Heart left ventricle (tissue), 16 donors: ENCODE results near the gene SULT4A1. TPM values are rescaled to one million over a fixed set of nuclear protein-coding genes. Genes with fewer than 3 reads are reported as not detected.

ENCODE experiments used
- ATAC-seq, 4 donors: fragments of 200-7000 bp; cut with Tn5 transposase; one replicate each; pipeline ENCODE4 v1.9.1; 2020 to 2022; ENCODE audit warnings: moderate library complexity in 4 of 4, mild to moderate bottlenecking in 3 of 4, moderate number of reproducible peaks in 1 of 4
- DNase-seq, 5 donors: peaks; one replicate each; pipeline ENCODE4 v3.0.0-alpha.2; 2020
- H3K27ac ChIP-seq, 12 donors: fragments of 200-600 bp; sonication (generic) in 4 of 12; one replicate each; pipeline versions ENCODE4 v1.5.0 to v1.8.0; 2016 to 2022; ENCODE audit warnings: mild to moderate bottlenecking in 2 of 12
- H3K27me3 ChIP-seq, 9 donors: fragments of 200-600 bp; sonication (generic) in 2 of 9; one replicate each; pipeline versions ENCODE4 v1.5.1 to v1.8.0; 2016 to 2022; ENCODE audit warnings: mild to moderate bottlenecking in 3 of 9
- H3K36me3 ChIP-seq, 9 donors: fragments of 200-600 bp; sonication (generic) in 2 of 9; one replicate each; pipeline versions ENCODE4 v1.5.0 to v1.8.0; 2018 to 2022; ENCODE audit warnings: mild to moderate bottlenecking in 2 of 9
- H3K4me1 ChIP-seq, 12 donors: fragments of 200-600 bp; sonication (generic) in 4 of 12; one replicate each; pipeline versions ENCODE4 v1.5.0 to v1.8.0; 2016 to 2022; ENCODE audit warnings: mild to moderate bottlenecking in 3 of 12
- H3K4me3 ChIP-seq, 12 donors: fragments of 200-600 bp; sonication (generic) in 4 of 12; one replicate each; pipeline versions ENCODE4 v1.5.0 to v1.8.0; 2017 to 2022; ENCODE audit warnings: mild to moderate bottlenecking in 9 of 12, moderate library complexity in 4 of 12
- H3K9me3 ChIP-seq, 12 donors: fragments of 200-600 bp; sonication (generic) in 4 of 12; one replicate each; pipeline versions ENCODE4 v1.5.0 to v1.8.0; 2016 to 2022; ENCODE audit warnings: mild to moderate bottlenecking in 1 of 12
- CTCF ChIP-seq, 12 donors: fragments of 200-600 bp; sonication (generic) in 4 of 12; IDR thresholded peaks; one replicate each; pipeline versions ENCODE4 v1.5.0 to v1.8.0; 2018 to 2022; ENCODE audit warnings: antibody characterized with exemption in 12 of 12, mild to moderate bottlenecking in 5 of 12
- POLR2A ChIP-seq, 2 donors: fragments of 450-650 bp; IDR thresholded peaks; one replicate each; pipeline ENCODE4 v1.6.1; 2017; ENCODE audit warnings: antibody characterized with exemption in 2 of 2, mild to moderate bottlenecking in 2 of 2, moderate library complexity in 2 of 2
- WGBS, 4 donors: extraction: QIAGEN DNeasy Blood & Tissue Kit in 2 of 4; methylation state at CpG; one replicate each; pipeline versions ENCODE4 v1.1.5 to v1.1.7; 2013 to 2018; 5-methylcytosine and 5-hydroxymethylcytosine counted together
- intact Hi-C, 10 donors: fragments of 100-400 bp; cut with DNase I; formaldehyde crosslinking; loops; one replicate each; pipeline versions ENCODE4 v1.11.1 to v1.14.2; 2022
- polyA plus RNA-seq, 2 donors: library from polyadenylated mRNA; stranded (reverse); fragments of 200-250 nt; gene quantifications; one replicate each; pipeline ENCODE4 v1.2.3, GENCODE V29; 2013
- total RNA-seq, 9 donors: library from RNA; depleted of rRNA in 2 of 9; stranded (reverse); fragments of >200 nt in 2 of 9; fragmentation: NEBNext Ultra II Directional in 3 of 9; extraction: Animal tissue kit (Norgen Biotek cat#: 25700) in 3 of 9; gene quantifications; one replicate each; pipeline versions ENCODE4 v1.1.0 to v1.2.4, GENCODE V29; 2016 to 2023
- donor health status: ischemic (EF 13 %, LVEDD 7.1; RV severe dilation, severe dysfunction).
- donor health status: healthy with polysubstance abuse.
- donor health status: DM: no; HTN: yes; CAD: no.
- donor health status: DM: no; HTN: no; CAD: no.
- donor health status: ischemic (EF 25% LVEDD 6.9; RV normal size, moderate dysfunction).
- donor health status: ischemic (EF 25% LVEDD 5.7; RV mildly dilated, moderate dysfunction).
- donor health status: healthy.
- donor health status: DM: yes; HTN: yes; CAD: no.
- donor health status: ischemic (EF 35%, LVEDD 5.7; RV mildly dilated, moderate dysfunction).
- donor health status: nonischemic (EF 11% LVEDD 7.7; RV severe dilation, severe dysfunction).
- donor health status: DM: yes; HTN: yes; CAD: no.
- donor health status: PGD.
- donor health status: ischemic (EF 29% LVEDD 5.4; RV normal size, mild dysfunction).
- donor health status: nonischemic (EF 23%, LVEDD 6.1; RV moderate dilation, normal function).

Gene SULT4A1
- total and polyA plus RNA-seq, 11 donors = 0.07 to 0.92 (median 0.21) TPM; not detected in 6

GRCh38 chr22:43821606-43822425 lies 40.5 kb downstream of the SULT4A1 start:
- H3K4me1 ChIP-seq = no peaks in the 10 kb centered on the region
- DNase-seq = no peak
- H3K9me3 ChIP-seq = no peaks in the 10 kb centered on the region
- intact Hi-C loops = loop anchor here in 4 of 10 donors (10.0 kb wide), 3 partner anchors 427 to 587 kb away; no protein-coding TSS in a partner anchor
- TF ChIP-seq CTCF (IDR thresholded peaks at IDR 0.05) = no peak
- TF ChIP-seq POLR2A (IDR thresholded peaks at IDR 0.05) = no peak
- 65 to 75% (median 69%) methylated on average over 22 of the region's 22 CpGs for WGBS, 4 donors
- peaks cover 0 to 33% (median 0%) of the 10 kb centered on the region in 9 donors for H3K27me3 ChIP-seq
- H3K27ac ChIP-seq = no peak overlapping the region
- no peak overlapping the region for H3K4me3 ChIP-seq
- no peak for ATAC-seq
- no peaks in the 10 kb centered on the region for H3K36me3 ChIP-seq

GRCh38 chr22:43820651-43821305 lies 41.5 kb downstream of the SULT4A1 start:
- 68 to 72% (median 69%) methylated on average over 18 of the region's 18 CpGs for WGBS, 4 donors
- peaks cover 0 to 33% (median 0%) of the 10 kb centered on the region in 9 donors for H3K27me3 ChIP-seq
- H3K4me3 ChIP-seq = no peak overlapping the region
- TF ChIP-seq CTCF (IDR thresholded peaks at IDR 0.05) = no peak
- no peak for TF ChIP-seq POLR2A (IDR thresholded peaks at IDR 0.05)
- H3K27ac ChIP-seq = no peak overlapping the region
- intact Hi-C loops = loop anchor here in 4 of 10 donors (10.0 kb wide), 3 partner anchors 426 to 586 kb away; no protein-coding TSS in a partner anchor
- DNase-seq (peak in 2 of 5 donors; percentile 6 to 40), ATAC-seq (no peak)
- no peaks in the 10 kb centered on the region for H3K4me1 ChIP-seq
- no peaks in the 10 kb centered on the region for H3K36me3 ChIP-seq
- H3K9me3 ChIP-seq = no peaks in the 10 kb centered on the region

- no peak overlapping the region for H3K4me3 ChIP-seq
- 84 to 90% (median 86%) methylated on average over 8 to 13 of the region's 13 CpGs for WGBS, 4 donors
- H3K27ac ChIP-seq = no peak overlapping the region
- H3K36me3 ChIP-seq = no peaks in the 10 kb centered on the region
- peaks cover 0 to 33% (median 0%) of the 10 kb centered on the region in 9 donors for H3K27me3 ChIP-seq
- intact Hi-C loops = loop anchor here in 5 of 10 donors (2.0 to 10.0 kb wide), 4 partner anchors 15 to 585 kb away; no protein-coding TSS in a partner anchor
- peak in 1 of 5 donors; percentile 13 for DNase-seq
- ATAC-seq = no peak
- TF ChIP-seq POLR2A (IDR thresholded peaks at IDR 0.05) (no peak), CTCF (IDR thresholded peaks at IDR 0.05) (no peak)
- no peaks in the 10 kb centered on the region for H3K4me1 ChIP-seq
- no peaks in the 10 kb centered on the region for H3K9me3 ChIP-seq
Measured at GRCh38 chr22:43819931-43820640, 42.2 kb downstream of the SULT4A1 start.
